Hair follicle dermal papilla cell (primary cell): ENCODE measurements around the gene BBS5. TPM values are rescaled to one million over a fixed set of nuclear protein-coding genes. Genes with fewer than 3 reads are reported as not detected.

Experiments
- total RNA-seq: library from RNA; depleted of rRNA; stranded (reverse); fragments of >200 nt; gene quantifications from 2 replicates; pipeline ENCODE4 v1.2.3, GENCODE V29; 2012

Gene BBS5
- total RNA-seq, result 5.0 and 5.8 TPM in 2 replicates

GRCh38 chr2:169479257-169480078 lies at the start of gene BBS5:
Gene BBS5 (plus strand): TSS chr2:169479494. CDS start chr2:169479554, 60 bp downstream.

GRCh38 chr2:169509298-169509885 lies 30.1 kb downstream of the BBS5 start, which contains the start of gene KLHL41:
Gene KLHL41 (plus strand): TSS chr2:169509702. CDS start chr2:169509779, 77 bp downstream.

Other genes with a start within 250 kb of the BBS5 start
- gene LRP2, start 117.0 kb upstream of the BBS5 start, total RNA-seq, result not detected in 2 replicates
- gene KLHL41, start 30.2 kb downstream of the BBS5 start, total RNA-seq, result 0.97 TPM in 2 replicates
- 18.0 and 19.8 TPM in 2 replicates for gene FASTKD1, start 94.4 kb downstream of the BBS5 start, total RNA-seq
- gene PPIG, start 104.9 kb downstream of the BBS5 start, total RNA-seq, result 22.7 and 24.5 TPM in 2 replicates
- 0.12 TPM in 1 of 2 replicates, not detected in the other for gene CFAP210, start 214.9 kb downstream of the BBS5 start, total RNA-seq
- gene PHOSPHO2, start 215.0 kb downstream of the BBS5 start, total RNA-seq, result 3.5 and 5.5 TPM in 2 replicates